Measurements from ENCODE around the gene UBL4A.

Gene UBL4A

GRCh38 chrX:154460326-154460725 is 26.1 kb downstream of the UBL4A start:
- no peak for DNase-seq (ENCODE audit: low spot score)

- DNase-seq (ENCODE audit: low spot score) = no peak
Observed at GRCh38 chrX:154459832-154460231, 26.6 kb downstream of the UBL4A start.

- DNase-seq (ENCODE audit: low spot score) = no peak
Observed at GRCh38 chrX:154458954-154459778, 27.2 kb downstream of the UBL4A start.

GRCh38 chrX:154458116-154458953 is 28.1 kb downstream of the UBL4A start, which contains the start of gene PLXNA3:
PLXNA3 (plus strand) TSS chrX:154458281; CDS start chrX:154460184, 1,903 bp downstream.
- no peak for DNase-seq (ENCODE audit: low spot score)

- DNase-seq (ENCODE audit: low spot score) = no peak
Observed at GRCh38 chrX:154457491-154458115, 28.8 kb downstream of the UBL4A start.

- no peak for DNase-seq (ENCODE audit: low spot score)
Observed at GRCh38 chrX:154452823-154453222, 33.6 kb downstream of the UBL4A start.

GRCh38 chrX:154450312-154450711 is 36.1 kb downstream of the UBL4A start:
- no peak for DNase-seq (ENCODE audit: low spot score)

GRCh38 chrX:154449618-154450017 is 36.8 kb downstream of the UBL4A start:
- no peak for DNase-seq (ENCODE audit: low spot score)

GRCh38 chrX:154448484-154448883 is 37.9 kb downstream of the UBL4A start:
- no peak for DNase-seq (ENCODE audit: low spot score)

GRCh38 chrX:154446430-154446829 is 40.0 kb downstream of the UBL4A start:
- DNase-seq (ENCODE audit: low spot score) = no peak

GRCh38 chrX:154445776-154446175 is 40.6 kb downstream of the UBL4A start:
- DNase-seq (ENCODE audit: low spot score) = no peak

- no peak for DNase-seq (ENCODE audit: low spot score)
Observed at GRCh38 chrX:154444755-154445246, 41.6 kb downstream of the UBL4A start.

- DNase-seq (ENCODE audit: low spot score) = no peak
Observed at GRCh38 chrX:154443992-154444754, 42.2 kb downstream of the UBL4A start, which contains the start of gene FAM50A. FAM50A (plus strand) TSS chrX:154444141; CDS start chrX:154444236, 95 bp downstream.

- DNase-seq (ENCODE audit: low spot score) = no peak
Observed at GRCh38 chrX:154443479-154443910, 42.9 kb downstream of the UBL4A start.

- no peak for DNase-seq (ENCODE audit: low spot score)
Observed at GRCh38 chrX:154441984-154442707, 44.3 kb downstream of the UBL4A start.

- no peak for DNase-seq (ENCODE audit: low spot score)
Observed at GRCh38 chrX:154441564-154441963, 44.9 kb downstream of the UBL4A start.

GRCh38 chrX:154440623-154441357 is 45.6 kb downstream of the UBL4A start:
- no peak for DNase-seq (ENCODE audit: low spot score)

GRCh38 chrX:154439841-154440240 is 46.6 kb downstream of the UBL4A start:
- DNase-seq (ENCODE audit: low spot score) = no peak

GRCh38 chrX:154437971-154438893 is 48.2 kb downstream of the UBL4A start:
- no peak for DNase-seq (ENCODE audit: low spot score)

Data from putamen (tissue), 1 donor.